NCI-H82 treated with DMSO at 0.1 percent for 48 hours (cell line): ENCODE data around the gene ADRA2C.
"Not testable (repeated sequence)": the region's sequence is repeated elsewhere in the genome, so short reads cannot be mapped to it uniquely, and the experiment has no call there.

ENCODE experiments used
- DNase-seq: peaks from one replicate; lab custom pipeline; 2025; ENCODE audit not compliant: unreplicated experiment; lab: John Stamatoyannopoulos, UW

Gene ADRA2C

GRCh38 chr4:3810796-3811485 lies 44.8 kb downstream of the ADRA2C start:
- DNase-seq, result no peak

- DNase-seq, result no peak
Observed at GRCh38 chr4:3811621-3812020, 45.4 kb downstream of the ADRA2C start.

GRCh38 chr4:3812211-3812934 lies 46.2 kb downstream of the ADRA2C start:
- no peak for DNase-seq

GRCh38 chr4:3813151-3814052 lies 47.2 kb downstream of the ADRA2C start:
- DNase-seq, result no peak

- DNase-seq, result no peak
Observed at GRCh38 chr4:3814053-3814570, 47.9 kb downstream of the ADRA2C start.

GRCh38 chr4:3814838-3815237 lies 48.7 kb downstream of the ADRA2C start:
- DNase-seq, result not testable (repeated sequence)

GRCh38 chr4:3816256-3816825 lies 50.2 kb downstream of the ADRA2C start:
- no peak for DNase-seq

- no peak for DNase-seq
Observed at GRCh38 chr4:3816983-3817960, 51.1 kb downstream of the ADRA2C start.
